Caco-2 (cell line): Measurements from ENCODE around the gene CYTH2. TPM values are rescaled to one million over a fixed set of nuclear protein-coding genes. Genes with fewer than 3 reads are reported as not detected.

Experiments used
- BruUV-seq: library from RNA; stranded (reverse); fragments of 400-500 nt; replicated peaks from 2 replicates; lab custom pipeline; 2021; lab: Mats Ljungman, UMichigan
- CTCF ChIA-PET: fragments of 300-600 bp; sonication (Branson Sonifier 250); formaldehyde crosslinking; loops from one replicate; lab custom pipeline; 2022; ENCODE audit warnings: antibody characterized with exemption; lab: Charles Lee
- POLR2A ChIA-PET: fragments of 300-600 bp; sonication (Branson Sonifier 250); formaldehyde crosslinking; loops from one replicate; lab custom pipeline; 2022; ENCODE audit warnings: antibody characterized with exemption; lab: Charles Lee
- DNase-seq, 2 experiments: peaks; one replicate each; pipeline versions ENCODE4 v3.0.0 to v3.0.0-alpha.2; 2020 to 2022
- H3K27me3 ChIP-seq: replicated peaks from 2 replicates; pipeline ENCODE4 v1.6.0; 2011; ENCODE audit warnings: low read length; ENCODE audit not compliant: control insufficient read depth, insufficient read depth
- H3K36me3 ChIP-seq: 2 replicates; pipeline ENCODE4 v1.5.1; 2011; ENCODE audit warnings: low read length; ENCODE audit not compliant: control insufficient read depth, insufficient read depth
- H3K4me1 ChIP-seq: fragments of 250-450 bp; sonication (Bioruptor Pico); 2 replicates; pipeline ENCODE4 v1.5.1; 2020; ENCODE audit warnings: mild to moderate bottlenecking
- H3K4me3 ChIP-seq: 2 replicates; pipeline ENCODE4 v1.5.1; 2011; ENCODE audit warnings: low read depth, mild to moderate bottlenecking, control low read depth, low read length
- H3K9me3 ChIP-seq: fragments of 250-450 bp; sonication (Bioruptor Pico); 2 replicates; pipeline ENCODE4 v1.5.1; 2020; ENCODE audit warnings: mild to moderate bottlenecking, moderate library complexity
- H3K27ac Mint-ChIP-seq: one replicate; pipeline ENCODE4 v1.8.0; 2022; ENCODE audit warnings: mixed read lengths; ENCODE audit not compliant: unreplicated experiment
- H3K27me3 Mint-ChIP-seq: one replicate; pipeline ENCODE4 v1.8.0; 2022; ENCODE audit warnings: mixed read lengths; ENCODE audit not compliant: insufficient read depth, unreplicated experiment
- H3K36me3 Mint-ChIP-seq: one replicate; pipeline ENCODE4 v1.8.0; 2022; ENCODE audit warnings: mild to moderate bottlenecking, mixed read lengths; ENCODE audit not compliant: insufficient read depth, unreplicated experiment
- H3K4me1 Mint-ChIP-seq: one replicate; pipeline ENCODE4 v1.8.0; 2022; ENCODE audit warnings: low read depth, mixed read lengths; ENCODE audit not compliant: unreplicated experiment
- H3K4me3 Mint-ChIP-seq: one replicate; pipeline ENCODE4 v1.8.0; 2022; ENCODE audit warnings: mild to moderate bottlenecking, moderate library complexity, mixed read lengths; ENCODE audit not compliant: unreplicated experiment
- H3K9me3 Mint-ChIP-seq: one replicate; pipeline ENCODE4 v1.8.0; 2022; ENCODE audit warnings: mixed read lengths; ENCODE audit not compliant: unreplicated experiment
- CTCF ChIP-seq, 2 experiments: fragments of 200-600 bp in 1 of 2; IDR thresholded peaks; 1 replicate in 1 of 2; 2 replicates in 1 of 2; pipeline versions ENCODE4 v1.5.1 to v1.8.0; 2011 to 2022; ENCODE audit warnings: antibody characterized with exemption in 1 of 2, control low read depth in 1 of 2, inconsistent platforms in 1 of 2, low read depth in 1 of 2, low read length in 1 of 2, mild to moderate bottlenecking in 1 of 2, moderate library complexity in 1 of 2; ENCODE audit not compliant: insufficient read depth in 1 of 2, severe bottlenecking in 1 of 2, unreplicated experiment in 1 of 2
- intact Hi-C: fragments of 100-400 bp; cut with micrococcal nuclease; formaldehyde crosslinking; loops from one replicate; pipeline ENCODE4 v1.10.0; 2022; ENCODE audit not compliant: unreplicated experiment
- total RNA-seq: library from RNA; stranded (reverse); gene quantifications from 2 replicates; pipeline ENCODE4 v1.2.3, GENCODE V29; 2022

Gene CYTH2
- total RNA-seq, 1 experiment from 2014 or later = 74.6 TPM

- Mint-ChIP-seq H3K27me3 (no peaks in the 10 kb centered on the region), H3K27ac (peak overlapping the region; percentile 60), H3K36me3 (peaks cover 11% of the 10 kb centered on the region), H3K9me3 (no peaks in the 10 kb centered on the region), H3K4me1 (peaks cover 35% of the 10 kb centered on the region), H3K4me3 (no peak overlapping the region)
- Histone ChIP-seq H3K27me3 (no peaks in the 10 kb centered on the region), H3K9me3 (no peaks in the 10 kb centered on the region), H3K36me3 (no peaks in the 10 kb centered on the region), H3K4me3 (peak overlapping the region; percentile 83), H3K4me1 (peaks cover 18% of the 10 kb centered on the region)
- BruUV-seq = no TSS peak
- DNase-seq = peak; percentile 85 to 87
- intact Hi-C loops = loop anchor here (1.0 to 2.0 kb wide), 2 partner anchors 41 to 45 kb away; no protein-coding TSS in a partner anchor
- POLR2A ChIA-PET = interaction anchor here (0.8 to 1.0 kb wide), 3 partner anchors 20 to 45 kb away, joined by 4 read pairs; no protein-coding TSS in a partner anchor
- CTCF ChIA-PET = interaction anchor here (0.6 to 1.2 kb wide), 2 partner anchors 11 to 71 kb away, joined by 3 to 9 read pairs; no protein-coding TSS in a partner anchor
- TF ChIP-seq CTCF (IDR thresholded peaks at IDR 0.05; ENCODE audit: insufficient read depth in 1 of 2, low read depth in 1 of 2, low read length in 1 of 2, severe bottlenecking in 1 of 2, unreplicated experiment in 1 of 2) = no peak
These were observed 44.3 kb downstream of the CYTH2 start for GRCh38 chr19:48513289-48514122.

- no peak overlapping the region for H3K4me3 Mint-ChIP-seq
These were observed 44.9 kb downstream of the CYTH2 start for GRCh38 chr19:48514123-48514458.

More at GRCh38 chr19:48514123-48514458, 44.9 kb downstream of the CYTH2 start:
- Histone ChIP-seq H3K36me3 (no peaks in the 10 kb centered on the region), H3K27me3 (no peaks in the 10 kb centered on the region), H3K9me3 (no peaks in the 10 kb centered on the region), H3K4me3 (peak overlapping the region; percentile 16; the same call in 1 of the 2 replicates), H3K4me1 (peaks cover 13% of the 10 kb centered on the region)
- peak overlapping the region; percentile 60 for H3K27ac Mint-ChIP-seq
- CTCF ChIA-PET = interaction anchor here (1.2 kb wide), 1 partner anchor 70 kb away, joined by 9 read pairs; no protein-coding TSS in a partner anchor
- H3K4me1 Mint-ChIP-seq = peaks cover 38% of the 10 kb centered on the region
- DNase-seq = no peak
- intact Hi-C loops = loop anchor here (1.0 kb wide), 1 partner anchor 44 kb away; no protein-coding TSS in a partner anchor
- peaks cover 11% of the 10 kb centered on the region for H3K36me3 Mint-ChIP-seq
- TF ChIP-seq CTCF (IDR thresholded peaks at IDR 0.05; ENCODE audit: insufficient read depth in 1 of 2, low read depth in 1 of 2, low read length in 1 of 2, severe bottlenecking in 1 of 2, unreplicated experiment in 1 of 2) = no peak
- no peaks in the 10 kb centered on the region for H3K9me3 Mint-ChIP-seq
- H3K27me3 Mint-ChIP-seq = no peaks in the 10 kb centered on the region
- POLR2A ChIA-PET = interaction anchor here (0.5 to 1.0 kb wide), 4 partner anchors 21 to 53 kb away, joined by 4 read pairs; no protein-coding TSS in a partner anchor
- no TSS peak for BruUV-seq
